DND-41 (cell line): ENCODE measurements around the gene CHI3L2.

Source experiments
- EZH2 ChIP-seq: IDR thresholded peaks from 3 replicates; pipeline ENCODE4 v1.6.1; 2012; ENCODE audit warnings: borderline replicate concordance, low read depth, mild to moderate bottlenecking, moderate library complexity, low read length, inconsistent platforms; ENCODE audit not compliant: severe bottlenecking
- TF ChIP-seq, protein P1 (sequence below): IDR thresholded peaks from 2 replicates; pipeline ENCODE4 v1.5.1; 2012; ENCODE audit warnings: borderline replicate concordance, low read length, moderate library complexity, mild to moderate bottlenecking; ENCODE audit not compliant: poor library complexity, severe bottlenecking; ENCODE audit errors: extremely low read depth

DNA sequence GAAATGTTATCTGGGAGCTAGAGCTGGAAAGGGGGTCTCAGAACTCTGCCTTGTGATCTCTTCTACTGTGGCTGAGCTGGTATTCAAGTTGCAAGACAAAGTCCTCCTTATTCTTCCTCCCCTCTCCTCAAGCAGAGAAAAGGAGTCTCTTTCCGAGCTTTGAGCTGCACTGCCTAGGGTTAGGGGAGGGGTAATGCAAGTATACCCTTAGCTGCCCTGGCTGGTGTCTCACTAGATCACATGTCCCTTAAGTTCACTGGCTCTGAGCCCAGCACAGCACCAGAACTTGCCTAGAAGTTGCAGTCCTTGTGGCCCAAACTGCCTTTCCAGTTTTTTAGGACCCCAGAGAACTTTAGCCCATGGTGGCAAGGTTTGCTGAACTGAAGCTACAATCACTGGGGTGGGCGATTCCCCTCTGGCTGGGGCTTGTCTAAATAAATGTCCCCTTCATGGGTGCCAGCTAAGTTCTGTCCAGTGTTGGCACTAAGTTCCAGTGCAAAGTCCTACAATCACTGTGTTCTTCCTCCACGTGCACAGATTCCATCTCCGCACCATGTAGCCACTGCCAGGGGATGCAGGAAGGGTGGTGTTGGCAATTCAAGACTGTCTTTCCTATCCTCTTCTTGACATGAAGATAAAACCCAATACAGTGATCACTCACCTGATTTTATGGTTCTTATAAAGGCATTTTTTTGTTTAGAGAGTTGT lies 40.4 kb downstream of the CHI3L2 start:
- TF ChIP-seq, protein P1, sequence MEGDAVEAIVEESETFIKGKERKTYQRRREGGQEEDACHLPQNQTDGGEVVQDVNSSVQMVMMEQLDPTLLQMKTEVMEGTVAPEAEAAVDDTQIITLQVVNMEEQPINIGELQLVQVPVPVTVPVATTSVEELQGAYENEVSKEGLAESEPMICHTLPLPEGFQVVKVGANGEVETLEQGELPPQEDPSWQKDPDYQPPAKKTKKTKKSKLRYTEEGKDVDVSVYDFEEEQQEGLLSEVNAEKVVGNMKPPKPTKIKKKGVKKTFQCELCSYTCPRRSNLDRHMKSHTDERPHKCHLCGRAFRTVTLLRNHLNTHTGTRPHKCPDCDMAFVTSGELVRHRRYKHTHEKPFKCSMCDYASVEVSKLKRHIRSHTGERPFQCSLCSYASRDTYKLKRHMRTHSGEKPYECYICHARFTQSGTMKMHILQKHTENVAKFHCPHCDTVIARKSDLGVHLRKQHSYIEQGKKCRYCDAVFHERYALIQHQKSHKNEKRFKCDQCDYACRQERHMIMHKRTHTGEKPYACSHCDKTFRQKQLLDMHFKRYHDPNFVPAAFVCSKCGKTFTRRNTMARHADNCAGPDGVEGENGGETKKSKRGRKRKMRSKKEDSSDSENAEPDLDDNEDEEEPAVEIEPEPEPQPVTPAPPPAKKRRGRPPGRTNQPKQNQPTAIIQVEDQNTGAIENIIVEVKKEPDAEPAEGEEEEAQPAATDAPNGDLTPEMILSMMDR, result no peak
- TF ChIP-seq EZH2, result no peak
